H1 (cell line): ENCODE measurements around the gene GLRX5. TPM values are rescaled to one million over a fixed set of nuclear protein-coding genes. Genes with fewer than 3 reads are reported as not detected.
"Not testable (repeated sequence)": the region's sequence is repeated elsewhere in the genome, so short reads cannot be mapped to it uniquely, and the experiment has no call there.

Experiments used
- CTCF ChIA-PET: fragments of 300-600 bp; sonication (Branson Sonifier 250); formaldehyde crosslinking; loops from one replicate; lab custom pipeline; 2021; ENCODE audit not compliant: partially characterized antibody; lab: Charles Lee
- POLR2A ChIA-PET: fragments of 300-600 bp; sonication (Branson Sonifier 250); formaldehyde crosslinking; loops from one replicate; lab custom pipeline; 2021; ENCODE audit warnings: inconsistent platforms; ENCODE audit not compliant: partially characterized antibody; lab: Charles Lee
- DNase-seq, 2 experiments: peaks; one replicate each; pipeline versions ENCODE4 v3.0.0 to v3.0.0-alpha.2; 2010 to 2022; ENCODE audit warnings: low spot score in 2 of 2, low read depth in 1 of 2, mixed read lengths in 1 of 2
- FAIRE-seq: peaks from 2 replicates; lab custom pipeline; 2011; peaks lifted over from hg19 to GRCh38; lab: Jason Lieb, UNC
- H2AFZ ChIP-seq: 2 replicates; pipeline ENCODE4 v1.8.1; 2012; ENCODE audit warnings: low read length, inconsistent platforms
- H2AK5ac ChIP-seq: 2 replicates; pipeline ENCODE4 v1.6.1; 2013; ENCODE audit warnings: low read depth, low read length
- H2BK120ac ChIP-seq: replicated peaks from 2 replicates; pipeline ENCODE3; 2013; ENCODE audit warnings: low read depth, low read length, inconsistent platforms
- H2BK12ac ChIP-seq: 2 replicates; pipeline ENCODE4 v1.6.1; 2013; ENCODE audit warnings: low read depth, low read length
- H2BK15ac ChIP-seq: 2 replicates; pipeline ENCODE4 v1.6.1; 2013; ENCODE audit warnings: low read length
- H2BK20ac ChIP-seq: 2 replicates; pipeline ENCODE4 v1.6.1; 2013; ENCODE audit warnings: low read length
- H2BK5ac ChIP-seq: 2 replicates; pipeline ENCODE4 v1.6.1; 2013; ENCODE audit warnings: low read depth, low read length
- H3K14ac ChIP-seq: 2 replicates; pipeline ENCODE4 v1.6.1; 2013; ENCODE audit warnings: inconsistent platforms; ENCODE audit not compliant: insufficient read length
- H3K18ac ChIP-seq: 2 replicates; pipeline ENCODE4 v1.6.1; 2013; ENCODE audit warnings: low read length; ENCODE audit errors: extremely low read depth
- H3K23ac ChIP-seq: 2 replicates; pipeline ENCODE4 v1.6.1; 2013; ENCODE audit warnings: inconsistent platforms; ENCODE audit not compliant: insufficient read length
- H3K23me2 ChIP-seq: 2 replicates; pipeline ENCODE4 v1.6.1; 2013; ENCODE audit warnings: low read depth, low read length
- H3K27ac ChIP-seq: 2 replicates; pipeline ENCODE4 v1.6.1; 2011; ENCODE audit warnings: low read depth, low read length, inconsistent platforms
- H3K27me3 ChIP-seq, 4 experiments: replicated peaks in 1 of 4; 1 replicate in 1 of 4; 2 replicates in 3 of 4; pipeline versions ENCODE4 v1.6.1 to v1.8.1; 2011 to 2013; ENCODE audit warnings: low read length in 3 of 4, mild to moderate bottlenecking in 3 of 4, inconsistent platforms in 2 of 4, mixed read lengths in 2 of 4, moderate library complexity in 1 of 4; ENCODE audit not compliant: control insufficient read depth in 3 of 4, insufficient read depth in 3 of 4; ENCODE audit errors: extremely low read depth in 1 of 4
- H3K36me3 ChIP-seq, 4 experiments: 2 replicates each; pipeline versions ENCODE4 v1.6.1 to v1.8.1; 2011 to 2013; ENCODE audit warnings: mild to moderate bottlenecking in 4 of 4, low read length in 3 of 4, moderate library complexity in 2 of 4, control low read depth in 1 of 4, inconsistent platforms in 1 of 4; ENCODE audit not compliant: insufficient read depth in 4 of 4, control insufficient read depth in 2 of 4
- H3K4ac ChIP-seq: replicated peaks from 2 replicates; pipeline ENCODE3; 2013; ENCODE audit warnings: low read length, low read depth, mixed read lengths, inconsistent platforms; ENCODE audit not compliant: insufficient read length
- H3K4me1 ChIP-seq, 4 experiments: replicated peaks in 1 of 4; 1 replicate in 1 of 4; 2 replicates in 3 of 4; pipeline versions ENCODE4 v1.6.1 to v1.8.1; 2011 to 2013; ENCODE audit warnings: low read length in 3 of 4, inconsistent platforms in 2 of 4, mixed read lengths in 1 of 4; ENCODE audit not compliant: insufficient read depth in 4 of 4, control insufficient read depth in 3 of 4
- H3K4me2 ChIP-seq, 2 experiments: 2 replicates each; pipeline versions ENCODE4 v1.6.1 to v1.8.1; 2011 to 2013; ENCODE audit warnings: low read depth in 2 of 2, low read length in 2 of 2, control low read depth in 1 of 2, inconsistent platforms in 1 of 2, mild to moderate bottlenecking in 1 of 2; ENCODE audit not compliant: insufficient read depth in 1 of 2
- H3K4me3 ChIP-seq, 4 experiments: fragments of 200-600, 300-600 bp in 1 of 4; sonication (generic), shearing (Covaris generic), sonication (Bioruptor Twin) in 1 of 4; 2 replicates each; pipeline versions ENCODE4 v1.5.1 to v1.8.1; 2011 to 2016; ENCODE audit warnings: low read length in 4 of 4, low read depth in 3 of 4, control low read depth in 2 of 4, inconsistent platforms in 2 of 4, mild to moderate bottlenecking in 2 of 4, mixed read lengths in 1 of 4, moderate library complexity in 1 of 4; ENCODE audit not compliant: insufficient read depth in 2 of 4; ENCODE audit errors: extremely low read depth in 1 of 4
- H3K56ac ChIP-seq: replicated peaks from 2 replicates; pipeline ENCODE3; 2013; ENCODE audit warnings: low read depth, mild to moderate bottlenecking, mixed read lengths, low read length, inconsistent platforms; ENCODE audit not compliant: insufficient read length
- H3K79me1 ChIP-seq: 2 replicates; pipeline ENCODE4 v1.6.1; 2013; ENCODE audit warnings: low read depth, low read length, control low read depth
- H3K79me2 ChIP-seq, 2 experiments: 2 replicates each; pipeline versions ENCODE4 v1.6.1 to v1.8.1; 2012 to 2013; ENCODE audit warnings: low read length in 2 of 2, mild to moderate bottlenecking in 2 of 2, inconsistent platforms in 1 of 2; ENCODE audit not compliant: insufficient read depth in 2 of 2, control insufficient read depth in 1 of 2
- H3K9ac ChIP-seq, 4 experiments: replicated peaks in 1 of 4; 1 replicate in 1 of 4; 2 replicates in 3 of 4; pipeline versions ENCODE4 v1.6.1 to v1.8.1; 2011 to 2013; ENCODE audit warnings: low read depth in 3 of 4, low read length in 3 of 4, control low read depth in 2 of 4, mild to moderate bottlenecking in 2 of 4, moderate library complexity in 2 of 4, inconsistent platforms in 1 of 4; ENCODE audit errors: extremely low read depth in 1 of 4
- H3K9me3 ChIP-seq, 2 experiments: 2 replicates each; pipeline versions ENCODE4 v1.6.1 to v1.8.1; 2012 to 2013; ENCODE audit warnings: mild to moderate bottlenecking in 2 of 2, moderate library complexity in 2 of 2, control low read depth in 1 of 2, inconsistent platforms in 1 of 2, low read depth in 1 of 2, low read length in 1 of 2, mixed read lengths in 1 of 2; ENCODE audit not compliant: insufficient read depth in 2 of 2
- H4K20me1 ChIP-seq, 2 experiments: replicated peaks in 1 of 2; 2 replicates each; pipeline versions ENCODE3 to v1.8.1; 2011 to 2013; ENCODE audit warnings: inconsistent platforms in 2 of 2, low read length in 2 of 2, mild to moderate bottlenecking in 1 of 2; ENCODE audit not compliant: insufficient read depth in 2 of 2, control insufficient read depth in 1 of 2
- H4K5ac ChIP-seq: 2 replicates; pipeline ENCODE4 v1.6.1; 2013; ENCODE audit warnings: low read length, low read depth, mixed read lengths, inconsistent platforms; ENCODE audit not compliant: insufficient read length
- H4K8ac ChIP-seq: 2 replicates; pipeline ENCODE4 v1.8.0; 2013; ENCODE audit warnings: mild to moderate bottlenecking, moderate library complexity, low read length, inconsistent platforms; ENCODE audit not compliant: insufficient read depth; ENCODE audit errors: extremely low read depth
- H4K91ac ChIP-seq: replicated peaks from 2 replicates; pipeline ENCODE3; 2013; ENCODE audit warnings: low read length, mixed read lengths, inconsistent platforms; ENCODE audit not compliant: insufficient read length
- WGBS, 2 experiments: shearing (Covaris generic) in 1 of 2; methylation state at CpG; one replicate each; pipeline versions ENCODE4 v1.1.6 to v1.1.7; 2013 to 2015; ENCODE audit warnings: low lambda C conversion rate in 2 of 2, mixed read lengths in 2 of 2, inconsistent platforms in 1 of 2, low coverage in 1 of 2, missing lambda C conversion rate in 1 of 2; ENCODE audit not compliant: insufficient replicate concordance in 2 of 2, insufficient coverage in 1 of 2, insufficient read length in 1 of 2; ENCODE audit errors: extremely low coverage in 1 of 2, missing lambda C conversion rate in 1 of 2; 5-methylcytosine and 5-hydroxymethylcytosine counted together
- polyA plus RNA-seq, 7 experiments: library from polyadenylated mRNA; depleted of rRNA in 3 of 7; stranded (reverse) in 5 of 7; unstranded in 2 of 7; fragments of >200 nt in 5 of 7; fragments of 200-250 nt in 2 of 7; gene quantifications; 1 replicate in 5 of 7; 2 replicates in 1 of 7; 4 replicates in 1 of 7; pipeline versions ENCODE4 v1.2.1 to v1.2.3, GENCODE V29; 2011 to 2013; ENCODE audit warnings: missing spikeins in 2 of 7, mixed read lengths in 2 of 7
- small RNA-seq: library from polyadenylated mRNA; stranded (forward); fragments of <200 nt; extraction: miRNeasy Mini kit (QIAGEN cat#:217004); gene quantifications from one replicate; pipeline ENCODE3, GENCODE V24; 2013; ENCODE audit not compliant: insufficient read depth
- total RNA-seq: library from RNA; stranded (reverse); fragmentation: NEBNext Ultra II Directional; extraction: Animal tissue kit (Norgen Biotek cat#: 25700); gene quantifications from 2 replicates; pipeline ENCODE4 v1.2.1, GENCODE V29; 2021

The GLRX5 gene
- total and polyA plus RNA-seq, 2 of the 8 experiments (the other 6 are each of a cell fraction or from before 2014, with no cell fraction given) = 70.1 to 88.8 TPM

DNA sequence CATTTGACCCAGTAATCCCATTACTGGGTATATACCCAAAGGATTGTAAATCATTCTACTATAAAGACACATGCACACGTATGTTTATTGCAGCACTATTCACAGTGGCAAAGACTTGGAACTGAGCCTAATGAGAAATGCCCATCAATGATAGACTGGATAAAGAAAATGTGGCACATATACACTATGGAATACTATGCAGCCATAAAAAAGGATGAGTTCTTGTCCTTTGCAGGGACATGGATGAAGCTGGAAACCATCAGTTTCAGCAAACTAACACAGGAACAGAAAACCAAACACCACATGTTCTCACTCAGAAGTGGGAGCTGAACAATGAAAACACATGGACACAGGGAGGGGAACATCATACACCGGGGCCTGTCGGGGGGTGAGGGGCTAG lies 56.3 kb downstream of the GLRX5 start:
- POLR2A ChIA-PET, H2AK5ac ChIP-seq, H3K79me2 ChIP-seq, H3K4me3 ChIP-seq, H3K14ac ChIP-seq, H3K79me1 ChIP-seq, H3K36me3 ChIP-seq, H2BK15ac ChIP-seq, H2BK120ac ChIP-seq, H4K91ac ChIP-seq, H4K8ac ChIP-seq, DNase-seq, H4K20me1 ChIP-seq, H4K5ac ChIP-seq, H3K56ac ChIP-seq, H3K4ac ChIP-seq, H3K27ac ChIP-seq, H3K27me3 ChIP-seq, H2BK5ac ChIP-seq, FAIRE-seq, H3K23me2 ChIP-seq, H3K4me2 ChIP-seq, H3K9me3 ChIP-seq, H3K18ac ChIP-seq, H3K4me1 ChIP-seq, H2BK20ac ChIP-seq, H2AFZ ChIP-seq, H3K23ac ChIP-seq, H3K9ac ChIP-seq, H2BK12ac ChIP-seq: not testable (repeated sequence)
- 84% methylated on average over 3 of the region's 3 CpGs; no CpG with 5 or more reads in 1 of the 2 experiments for WGBS, 2 experiments
- CTCF ChIA-PET = interaction anchor here (0.7 to 2.2 kb wide), 5 partner anchors 16 to 349 kb away, joined by 3 to 6 read pairs (median 5); no protein-coding TSS in a partner anchor

Small RNA genes lying within 50 kb of the gene (small RNA-seq; reads per million reads assigned to genes)
- gene SCARNA13 = 1.4 reads per million

Other genes with a start within 250 kb of the GLRX5 start
- 7.6 and 8.2 TPM in 2 replicates for gene CLMN, start 215.1 kb upstream of the GLRX5 start, total RNA-seq
- gene CLMN, start 215.1 kb upstream of the GLRX5 start, polyA plus RNA-seq (2011; rRNA removed) = 1.4 and 1.6 TPM in 2 replicates
- 0.08 TPM in 1 of 2 replicates, not detected in the other for gene SYNE3, start 18.4 kb upstream of the GLRX5 start, total RNA-seq
- gene SYNE3, start 18.4 kb upstream of the GLRX5 start, polyA plus RNA-seq (2011; rRNA removed) = under 0.01 and 0.02 TPM in 2 replicates
- 7.5 and 9.6 TPM in 2 replicates for gene TCL1B, start 151.4 kb downstream of the GLRX5 start, total RNA-seq
- gene TCL1B, start 151.4 kb downstream of the GLRX5 start, polyA plus RNA-seq (2011; rRNA removed) = 11.5 and 14.7 TPM in 2 replicates
- gene TCL1A, start 179.1 kb downstream of the GLRX5 start, total RNA-seq = 0.35 and 0.65 TPM in 2 replicates
- gene TCL1A, start 179.1 kb downstream of the GLRX5 start, polyA plus RNA-seq (2011; rRNA removed) = 7.6 and 8.8 TPM in 2 replicates